ENCODE results near the gene C5orf46.
"Not testable (repeated sequence)": the region's sequence is repeated elsewhere in the genome, so short reads cannot be mapped to it uniquely, and the experiment has no call there.

The C5orf46 gene

GRCh38 chr5:147906326-147907095 lies at the start of gene C5orf46:
C5orf46 (minus strand) TSS chr5:147906538; CDS start chr5:147906501, 37 bp downstream.
- Histone ChIP-seq H3K27ac (ENCODE audit: low read length) (no peak within 1 kb of the TSS), H3K4me1 (ENCODE audit: control insufficient read depth, insufficient read depth, low read length) (no peaks in the 10 kb centered on the region), H3K9ac (ENCODE audit: low read length in 2 of 2) (no peak within 1 kb of the TSS), H3K36me3 (ENCODE audit: control insufficient read depth in 2 of 2, insufficient read depth in 2 of 2, low read length in 2 of 2) (no peaks in the 10 kb centered on the region), H3K4me3 (ENCODE audit: low read length in 2 of 2) (no peak within 1 kb of the TSS), H3K9me3 (ENCODE audit: control insufficient read depth in 2 of 2, low read length in 2 of 2) (no peaks in the 10 kb centered on the region), H3K27me3 (ENCODE audit: control insufficient read depth in 1 of 2, insufficient read depth in 2 of 2, low read length in 2 of 2) (no peaks in the 10 kb centered on the region)

- Histone ChIP-seq H3K27me3 (ENCODE audit: control insufficient read depth in 1 of 2, insufficient read depth in 2 of 2, low read length in 2 of 2) (no peaks in the 10 kb centered on the region), H3K9ac (ENCODE audit: low read length in 2 of 2) (no peak overlapping the region), H3K4me3 (ENCODE audit: low read length in 2 of 2) (no peak overlapping the region)
Measured at GRCh38 chr5:147954971-147955370, 48.6 kb upstream of the C5orf46 start.

GRCh38 chr5:147949711-147950573 lies 43.6 kb upstream of the C5orf46 start:
- Histone ChIP-seq H3K27me3 (ENCODE audit: control insufficient read depth in 1 of 2, insufficient read depth in 2 of 2, low read length in 2 of 2) (no peaks in the 10 kb centered on the region), H3K4me3 (ENCODE audit: low read length in 2 of 2) (no peak overlapping the region), H3K36me3 (ENCODE audit: control insufficient read depth in 2 of 2, insufficient read depth in 2 of 2, low read length in 2 of 2) (no peaks in the 10 kb centered on the region), H3K9ac (ENCODE audit: low read length in 2 of 2) (no peak overlapping the region), H3K4me1 (ENCODE audit: control insufficient read depth, insufficient read depth, low read length) (no peaks in the 10 kb centered on the region), H3K9me3 (ENCODE audit: control insufficient read depth in 2 of 2, low read length in 2 of 2) (no peaks in the 10 kb centered on the region), H3K27ac (ENCODE audit: low read length) (no peak overlapping the region)

More at GRCh38 chr5:147954971-147955370, 48.6 kb upstream of the C5orf46 start:
- H3K27ac ChIP-seq (ENCODE audit: low read length): no peak overlapping the region
- no peaks in the 10 kb centered on the region for H3K4me1 ChIP-seq (ENCODE audit: control insufficient read depth, insufficient read depth, low read length)
- H3K9me3 ChIP-seq (ENCODE audit: control insufficient read depth in 2 of 2, low read length in 2 of 2): no peaks in the 10 kb centered on the region
- no peaks in the 10 kb centered on the region for H3K36me3 ChIP-seq (ENCODE audit: control insufficient read depth in 2 of 2, insufficient read depth in 2 of 2, low read length in 2 of 2)

GRCh38 chr5:147946658-147947274 lies 40.4 kb upstream of the C5orf46 start:
- not testable (repeated sequence) for H3K9me3 ChIP-seq (ENCODE audit: control insufficient read depth in 2 of 2, low read length in 2 of 2); H3K9ac ChIP-seq (ENCODE audit: low read length in 2 of 2); H3K36me3 ChIP-seq (ENCODE audit: control insufficient read depth in 2 of 2, insufficient read depth in 2 of 2, low read length in 2 of 2); H3K4me1 ChIP-seq (ENCODE audit: control insufficient read depth, insufficient read depth, low read length); H3K27ac ChIP-seq (ENCODE audit: low read length); H3K4me3 ChIP-seq (ENCODE audit: low read length in 2 of 2); H3K27me3 ChIP-seq (ENCODE audit: control insufficient read depth in 1 of 2, insufficient read depth in 2 of 2, low read length in 2 of 2)

GRCh38 chr5:147939431-147940114 lies 33.2 kb upstream of the C5orf46 start:
- no peaks in the 10 kb centered on the region for H3K36me3 ChIP-seq (ENCODE audit: control insufficient read depth in 2 of 2, insufficient read depth in 2 of 2, low read length in 2 of 2)

GRCh38 chr5:147935032-147935431 lies 28.7 kb upstream of the C5orf46 start:
- Histone ChIP-seq H3K4me3 (ENCODE audit: low read length in 2 of 2) (no peak overlapping the region), H3K4me1 (ENCODE audit: control insufficient read depth, insufficient read depth, low read length) (no peaks in the 10 kb centered on the region), H3K36me3 (ENCODE audit: control insufficient read depth in 2 of 2, insufficient read depth in 2 of 2, low read length in 2 of 2) (no peaks in the 10 kb centered on the region), H3K9me3 (ENCODE audit: control insufficient read depth in 2 of 2, low read length in 2 of 2) (no peaks in the 10 kb centered on the region), H3K9ac (ENCODE audit: low read length in 2 of 2) (no peak overlapping the region), H3K27me3 (ENCODE audit: control insufficient read depth in 1 of 2, insufficient read depth in 2 of 2, low read length in 2 of 2) (no peaks in the 10 kb centered on the region), H3K27ac (ENCODE audit: low read length) (no peak overlapping the region)

More at GRCh38 chr5:147939431-147940114, 33.2 kb upstream of the C5orf46 start:
- H3K4me1 ChIP-seq (ENCODE audit: control insufficient read depth, insufficient read depth, low read length): no peaks in the 10 kb centered on the region
- no peak overlapping the region for H3K9ac ChIP-seq (ENCODE audit: low read length in 2 of 2)
- H3K9me3 ChIP-seq (ENCODE audit: control insufficient read depth in 2 of 2, low read length in 2 of 2): no peaks in the 10 kb centered on the region
- no peaks in the 10 kb centered on the region for H3K27me3 ChIP-seq (ENCODE audit: control insufficient read depth in 1 of 2, insufficient read depth in 2 of 2, low read length in 2 of 2)
- H3K4me3 ChIP-seq (ENCODE audit: low read length in 2 of 2): no peak overlapping the region
- no peak overlapping the region for H3K27ac ChIP-seq (ENCODE audit: low read length)

- Histone ChIP-seq H3K4me3 (ENCODE audit: low read length in 2 of 2) (no peak overlapping the region), H3K27me3 (ENCODE audit: control insufficient read depth in 1 of 2, insufficient read depth in 2 of 2, low read length in 2 of 2) (no peaks in the 10 kb centered on the region), H3K27ac (ENCODE audit: low read length) (no peak overlapping the region), H3K9ac (ENCODE audit: low read length in 2 of 2) (no peak overlapping the region), H3K36me3 (ENCODE audit: control insufficient read depth in 2 of 2, insufficient read depth in 2 of 2, low read length in 2 of 2) (no peaks in the 10 kb centered on the region), H3K4me1 (ENCODE audit: control insufficient read depth, insufficient read depth, low read length) (no peaks in the 10 kb centered on the region), H3K9me3 (ENCODE audit: control insufficient read depth in 2 of 2, low read length in 2 of 2) (no peaks in the 10 kb centered on the region)
Measured at GRCh38 chr5:147930769-147931168, 24.4 kb upstream of the C5orf46 start.

GRCh38 chr5:147927901-147928300 lies 21.6 kb upstream of the C5orf46 start:
- H3K4me3 ChIP-seq (ENCODE audit: low read length in 2 of 2): no peak overlapping the region
- H3K27me3 ChIP-seq (ENCODE audit: control insufficient read depth in 1 of 2, insufficient read depth in 2 of 2, low read length in 2 of 2): no peaks in the 10 kb centered on the region
- no peaks in the 10 kb centered on the region for H3K4me1 ChIP-seq (ENCODE audit: control insufficient read depth, insufficient read depth, low read length)
- H3K27ac ChIP-seq (ENCODE audit: low read length): no peak overlapping the region
- no peak overlapping the region for H3K9ac ChIP-seq (ENCODE audit: low read length in 2 of 2)
- H3K36me3 ChIP-seq (ENCODE audit: control insufficient read depth in 2 of 2, insufficient read depth in 2 of 2, low read length in 2 of 2): no peaks in the 10 kb centered on the region
- H3K9me3 ChIP-seq (ENCODE audit: control insufficient read depth in 2 of 2, low read length in 2 of 2): no peaks in the 10 kb centered on the region

GRCh38 chr5:147925020-147925419 lies 18.7 kb upstream of the C5orf46 start:
- H3K27ac ChIP-seq (ENCODE audit: low read length): no peak overlapping the region
- H3K9ac ChIP-seq (ENCODE audit: low read length in 2 of 2): no peak overlapping the region
- no peaks in the 10 kb centered on the region for H3K9me3 ChIP-seq (ENCODE audit: control insufficient read depth in 2 of 2, low read length in 2 of 2)
- H3K36me3 ChIP-seq (ENCODE audit: control insufficient read depth in 2 of 2, insufficient read depth in 2 of 2, low read length in 2 of 2): no peaks in the 10 kb centered on the region
- H3K27me3 ChIP-seq (ENCODE audit: control insufficient read depth in 1 of 2, insufficient read depth in 2 of 2, low read length in 2 of 2): no peaks in the 10 kb centered on the region
- no peaks in the 10 kb centered on the region for H3K4me1 ChIP-seq (ENCODE audit: control insufficient read depth, insufficient read depth, low read length)
- no peak overlapping the region for H3K4me3 ChIP-seq (ENCODE audit: low read length in 2 of 2)

GRCh38 chr5:147921136-147921535 lies 14.8 kb upstream of the C5orf46 start:
- Histone ChIP-seq H3K4me1 (ENCODE audit: control insufficient read depth, insufficient read depth, low read length) (no peaks in the 10 kb centered on the region), H3K9ac (ENCODE audit: low read length in 2 of 2) (no peak overlapping the region), H3K27me3 (ENCODE audit: control insufficient read depth in 1 of 2, insufficient read depth in 2 of 2, low read length in 2 of 2) (no peaks in the 10 kb centered on the region), H3K27ac (ENCODE audit: low read length) (no peak overlapping the region), H3K4me3 (ENCODE audit: low read length in 2 of 2) (no peak overlapping the region), H3K9me3 (ENCODE audit: control insufficient read depth in 2 of 2, low read length in 2 of 2) (no peaks in the 10 kb centered on the region), H3K36me3 (ENCODE audit: control insufficient read depth in 2 of 2, insufficient read depth in 2 of 2, low read length in 2 of 2) (no peaks in the 10 kb centered on the region)
